ENCODE data around the gene BHLHE40.
"Not testable (repeated sequence)": the region's sequence is repeated elsewhere in the genome, so short reads cannot be mapped to it uniquely, and the experiment has no call there.

Gene BHLHE40

GRCh38 chr3:4963669-4964570 lies 15.3 kb upstream of the BHLHE40 start:
- no peaks in the 10 kb centered on the region for H3K4me1 ChIP-seq (ENCODE audit: control insufficient read depth in 1 of 2, insufficient read depth in 2 of 2, low read length in 2 of 2)
- H3K27ac ChIP-seq (ENCODE audit: low read length), result no peak overlapping the region
- H3K9me3 ChIP-seq (ENCODE audit: control insufficient read depth in 1 of 2, low read length in 2 of 2), result no peaks in the 10 kb centered on the region
- no peaks in the 10 kb centered on the region for H3K27me3 ChIP-seq (ENCODE audit: low read depth, low read length)
- H3K36me3 ChIP-seq (ENCODE audit: control insufficient read depth in 1 of 2, insufficient read depth in 2 of 2, low read length in 2 of 2), result no peaks in the 10 kb centered on the region
- H3K4me3 ChIP-seq (ENCODE audit: low read depth in 1 of 2, low read length in 2 of 2), result no peak overlapping the region

DNA sequence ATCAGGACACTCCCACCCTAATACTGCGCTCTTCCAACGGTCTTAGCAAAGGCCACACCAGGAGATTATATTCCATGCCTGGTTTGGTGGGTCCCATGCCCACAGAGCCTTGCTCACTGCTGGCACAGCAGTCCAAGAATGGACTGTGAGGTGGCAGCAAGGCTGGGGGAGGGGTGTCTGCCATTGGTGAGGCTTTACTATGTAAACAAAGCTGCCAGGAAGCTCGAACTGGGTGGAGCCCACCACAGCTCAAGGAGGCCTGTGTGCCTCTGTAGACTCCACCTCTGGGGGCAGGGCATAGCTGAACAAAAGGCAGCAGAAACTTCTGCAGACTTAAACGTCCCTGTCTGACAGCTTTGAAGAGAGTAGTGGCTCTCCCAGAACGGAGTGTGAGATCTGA lies 13.2 kb upstream of the BHLHE40 start:
- H3K27ac ChIP-seq (ENCODE audit: low read length); H3K4me3 ChIP-seq (ENCODE audit: low read depth in 1 of 2, low read length in 2 of 2); H3K27me3 ChIP-seq (ENCODE audit: low read depth, low read length); H3K9me3 ChIP-seq (ENCODE audit: control insufficient read depth in 1 of 2, low read length in 2 of 2); H3K4me1 ChIP-seq (ENCODE audit: control insufficient read depth in 1 of 2, insufficient read depth in 2 of 2, low read length in 2 of 2); H3K36me3 ChIP-seq (ENCODE audit: control insufficient read depth in 1 of 2, insufficient read depth in 2 of 2, low read length in 2 of 2): not testable (repeated sequence)

GRCh38 chr3:4967683-4968082 lies 11.6 kb upstream of the BHLHE40 start:
- not testable (repeated sequence) for H3K27me3 ChIP-seq (ENCODE audit: low read depth, low read length); H3K4me1 ChIP-seq (ENCODE audit: control insufficient read depth in 1 of 2, insufficient read depth in 2 of 2, low read length in 2 of 2); H3K27ac ChIP-seq (ENCODE audit: low read length); H3K4me3 ChIP-seq (ENCODE audit: low read depth in 1 of 2, low read length in 2 of 2); H3K9me3 ChIP-seq (ENCODE audit: control insufficient read depth in 1 of 2, low read length in 2 of 2); H3K36me3 ChIP-seq (ENCODE audit: control insufficient read depth in 1 of 2, insufficient read depth in 2 of 2, low read length in 2 of 2)

DNA sequence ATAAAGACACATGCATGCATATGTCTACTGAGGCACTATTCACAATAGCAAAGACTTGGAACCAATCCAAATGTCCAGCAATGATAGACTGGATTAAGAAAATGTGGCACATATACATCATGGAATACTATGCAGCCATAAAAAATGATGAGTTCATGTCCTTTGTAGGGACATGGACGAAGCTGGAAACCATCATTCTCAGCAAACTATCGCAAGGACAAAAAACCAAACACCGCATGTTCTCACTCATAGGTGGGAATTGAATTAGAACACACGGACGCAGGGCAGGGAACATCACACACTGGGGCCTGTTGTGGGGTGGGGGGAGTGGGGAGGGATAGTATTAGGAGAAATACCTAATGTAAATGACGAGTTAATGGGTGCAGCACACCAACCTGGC lies 7.8 kb upstream of the BHLHE40 start:
- H3K4me1 ChIP-seq (ENCODE audit: control insufficient read depth in 1 of 2, insufficient read depth in 2 of 2, low read length in 2 of 2); H3K27me3 ChIP-seq (ENCODE audit: low read depth, low read length); H3K27ac ChIP-seq (ENCODE audit: low read length); H3K4me3 ChIP-seq (ENCODE audit: low read depth in 1 of 2, low read length in 2 of 2); H3K9me3 ChIP-seq (ENCODE audit: control insufficient read depth in 1 of 2, low read length in 2 of 2); H3K36me3 ChIP-seq (ENCODE audit: control insufficient read depth in 1 of 2, insufficient read depth in 2 of 2, low read length in 2 of 2): not testable (repeated sequence)

GRCh38 chr3:4971838-4972237 lies 7.4 kb upstream of the BHLHE40 start:
- Histone ChIP-seq H3K9me3 (ENCODE audit: control insufficient read depth in 1 of 2, low read length in 2 of 2) (no peaks in the 10 kb centered on the region), H3K27ac (ENCODE audit: low read length) (no peak overlapping the region), H3K4me1 (ENCODE audit: control insufficient read depth in 1 of 2, insufficient read depth in 2 of 2, low read length in 2 of 2) (no peaks in the 10 kb centered on the region), H3K27me3 (ENCODE audit: low read depth, low read length) (no peaks in the 10 kb centered on the region), H3K36me3 (ENCODE audit: control insufficient read depth in 1 of 2, insufficient read depth in 2 of 2, low read length in 2 of 2) (no peaks in the 10 kb centered on the region), H3K4me3 (ENCODE audit: low read depth in 1 of 2, low read length in 2 of 2) (no peak overlapping the region)

DNA sequence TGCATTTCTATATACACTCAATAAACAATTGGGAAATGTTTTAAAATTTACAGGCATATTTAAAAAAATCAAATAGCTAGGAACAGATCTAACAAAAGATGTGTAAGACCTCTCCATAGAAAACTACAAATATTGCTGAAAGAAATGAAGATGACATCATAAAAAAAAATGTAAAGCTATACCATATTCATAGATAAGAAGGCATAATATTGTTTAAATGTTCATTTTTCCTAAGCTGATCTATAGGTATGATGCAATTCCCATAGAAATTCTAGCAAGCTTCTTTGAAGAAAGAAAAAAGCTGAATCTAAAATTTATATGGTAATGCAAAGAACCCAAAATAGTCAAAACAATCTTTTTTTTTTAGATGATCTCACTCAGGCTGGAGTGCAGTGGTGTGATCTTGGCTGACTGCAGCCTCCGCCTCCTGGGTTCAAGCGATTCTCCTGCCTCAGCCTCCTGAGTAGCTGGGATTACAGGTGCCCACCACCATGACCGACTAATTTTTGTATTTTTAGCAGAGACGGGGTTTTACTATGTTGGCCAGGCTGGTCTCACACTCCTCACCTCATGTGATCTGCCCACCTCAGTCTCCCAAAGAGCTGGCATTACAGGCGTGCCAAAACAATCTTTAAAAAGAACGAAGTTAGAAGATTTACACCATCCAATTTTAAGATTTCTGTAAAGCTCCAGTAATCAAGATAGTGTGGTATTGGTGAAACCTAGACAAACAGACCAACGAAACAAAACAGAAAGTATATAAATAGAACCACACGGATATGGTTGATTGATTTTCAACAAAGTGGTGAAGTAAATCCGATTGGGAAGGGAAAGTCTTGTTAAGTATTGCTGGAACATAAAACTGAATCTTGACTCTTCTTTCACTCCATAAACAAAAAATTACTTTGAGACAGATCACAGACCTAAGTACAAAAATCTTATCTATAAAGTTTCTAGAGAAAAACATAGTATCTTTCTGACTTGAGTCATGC lies 6.3 kb upstream of the BHLHE40 start:
- H3K27me3 ChIP-seq (ENCODE audit: low read depth, low read length), result no peaks in the 10 kb centered on the region
- H3K9me3 ChIP-seq (ENCODE audit: control insufficient read depth in 1 of 2, low read length in 2 of 2), result no peaks in the 10 kb centered on the region
- H3K4me3 ChIP-seq (ENCODE audit: low read depth in 1 of 2, low read length in 2 of 2), result no peak overlapping the region
- H3K27ac ChIP-seq (ENCODE audit: low read length), result no peak overlapping the region
- no peaks in the 10 kb centered on the region for H3K36me3 ChIP-seq (ENCODE audit: control insufficient read depth in 1 of 2, insufficient read depth in 2 of 2, low read length in 2 of 2)
- no peaks in the 10 kb centered on the region for H3K4me1 ChIP-seq (ENCODE audit: control insufficient read depth in 1 of 2, insufficient read depth in 2 of 2, low read length in 2 of 2)

DNA sequence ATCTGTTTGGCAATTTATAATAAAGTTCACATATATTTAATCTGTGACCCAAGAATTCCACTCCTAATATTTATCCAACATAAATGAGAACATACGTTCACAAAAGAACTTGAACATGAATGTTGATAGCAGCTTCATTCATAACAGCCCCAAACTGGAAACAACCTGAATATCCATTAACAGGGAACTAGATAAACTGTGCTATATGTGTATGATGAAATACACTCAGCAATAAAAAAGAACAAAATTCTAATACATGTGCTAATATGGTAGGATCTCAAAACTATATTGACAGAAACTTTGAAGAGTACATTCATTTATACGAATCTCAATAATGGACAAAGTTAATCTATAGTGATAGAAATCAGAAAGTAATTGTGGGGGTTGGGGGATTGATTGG lies 5.1 kb upstream of the BHLHE40 start:
- no peaks in the 10 kb centered on the region for H3K27me3 ChIP-seq (ENCODE audit: low read depth, low read length)
- H3K36me3 ChIP-seq (ENCODE audit: control insufficient read depth in 1 of 2, insufficient read depth in 2 of 2, low read length in 2 of 2), result no peaks in the 10 kb centered on the region
- H3K27ac ChIP-seq (ENCODE audit: low read length), result no peak overlapping the region
- H3K4me1 ChIP-seq (ENCODE audit: control insufficient read depth in 1 of 2, insufficient read depth in 2 of 2, low read length in 2 of 2), result no peaks in the 10 kb centered on the region
- no peak overlapping the region for H3K4me3 ChIP-seq (ENCODE audit: low read depth in 1 of 2, low read length in 2 of 2)
- no peaks in the 10 kb centered on the region for H3K9me3 ChIP-seq (ENCODE audit: control insufficient read depth in 1 of 2, low read length in 2 of 2)

DNA sequence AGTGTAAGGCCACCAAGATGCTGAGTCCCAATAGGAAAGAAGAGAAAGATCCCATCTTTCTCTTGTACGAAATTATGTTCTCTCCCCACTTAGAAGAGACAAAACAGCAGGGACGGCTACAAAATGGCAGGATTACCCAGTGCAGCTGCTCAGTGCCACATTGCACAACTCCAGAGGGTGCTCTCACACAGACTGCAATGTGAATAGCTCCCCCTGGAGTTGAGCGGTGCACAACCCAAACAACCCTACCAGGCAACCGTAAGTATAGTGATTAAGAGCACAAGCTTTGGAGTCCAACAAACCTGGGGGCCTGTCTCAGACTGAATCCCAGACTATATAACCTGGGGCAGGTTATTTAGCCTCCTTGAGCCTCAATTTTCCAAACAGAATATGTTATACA lies 3.1 kb upstream of the BHLHE40 start:
- no peaks in the 10 kb centered on the region for H3K36me3 ChIP-seq (ENCODE audit: control insufficient read depth in 1 of 2, insufficient read depth in 2 of 2, low read length in 2 of 2)
- H3K27ac ChIP-seq (ENCODE audit: low read length), result peak overlapping the region; percentile 99
- no peaks in the 10 kb centered on the region for H3K27me3 ChIP-seq (ENCODE audit: low read depth, low read length)
- H3K4me3 ChIP-seq (ENCODE audit: low read depth in 1 of 2, low read length in 2 of 2), result no peak overlapping the region
- H3K4me1 ChIP-seq (ENCODE audit: control insufficient read depth in 1 of 2, insufficient read depth in 2 of 2, low read length in 2 of 2), result no peaks in the 10 kb centered on the region
- H3K9me3 ChIP-seq (ENCODE audit: control insufficient read depth in 1 of 2, low read length in 2 of 2), result no peaks in the 10 kb centered on the region

DNA sequence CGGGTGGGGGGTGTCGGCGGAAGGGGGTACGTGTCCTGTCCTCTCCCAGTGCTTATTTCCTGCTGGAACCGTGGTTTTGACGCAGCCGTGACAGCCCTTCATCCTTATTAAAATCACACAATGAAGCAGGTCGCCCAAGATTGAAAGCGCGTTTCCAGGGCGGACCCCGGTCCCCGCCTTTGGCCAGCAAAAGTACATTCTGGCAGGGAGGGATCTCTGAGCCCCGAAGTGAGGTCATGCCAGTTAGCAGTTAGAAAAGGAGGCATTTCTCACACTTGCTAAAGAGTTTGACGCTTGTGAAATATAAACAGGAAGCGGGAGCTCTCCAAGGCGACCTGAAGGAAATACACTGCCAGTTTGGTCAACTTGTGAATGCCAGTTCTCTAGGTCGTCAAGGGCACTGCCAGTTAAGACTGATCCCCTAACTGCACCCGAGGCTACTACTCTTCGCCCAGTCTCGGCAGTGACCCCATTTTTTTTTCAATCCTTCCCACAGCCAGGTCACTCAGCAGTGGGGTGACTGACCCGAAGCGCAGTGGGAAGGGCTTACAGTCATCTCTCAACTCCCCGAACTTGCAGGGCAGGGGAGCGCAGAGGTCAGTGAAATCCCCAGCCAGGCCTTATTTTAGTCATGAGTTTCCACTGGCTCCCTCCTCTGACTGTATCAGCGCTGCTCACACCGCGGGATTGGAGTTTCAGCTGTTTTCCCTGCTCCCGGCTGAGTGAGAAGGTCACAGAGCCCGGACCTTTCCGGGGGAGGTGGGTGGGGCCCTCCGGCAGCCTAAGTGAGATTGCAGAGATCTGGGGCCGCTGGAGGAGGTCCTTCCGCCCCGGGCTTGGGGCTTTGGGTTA lies 2.0 kb upstream of the BHLHE40 start:
- Histone ChIP-seq H3K27me3 (ENCODE audit: low read depth, low read length) (no peaks in the 10 kb centered on the region), H3K36me3 (ENCODE audit: control insufficient read depth in 1 of 2, insufficient read depth in 2 of 2, low read length in 2 of 2) (peaks cover 0 to 4% of the 10 kb centered on the region in 2 donors), H3K9me3 (ENCODE audit: control insufficient read depth in 1 of 2, low read length in 2 of 2) (no peaks in the 10 kb centered on the region), H3K4me3 (ENCODE audit: low read depth in 1 of 2, low read length in 2 of 2) (peak overlapping the region; percentile 64 to 87), H3K4me1 (ENCODE audit: control insufficient read depth in 1 of 2, insufficient read depth in 2 of 2, low read length in 2 of 2) (peaks cover 0 to 4% of the 10 kb centered on the region in 2 donors), H3K27ac (ENCODE audit: low read length) (peak overlapping the region; percentile 99)

DNA sequence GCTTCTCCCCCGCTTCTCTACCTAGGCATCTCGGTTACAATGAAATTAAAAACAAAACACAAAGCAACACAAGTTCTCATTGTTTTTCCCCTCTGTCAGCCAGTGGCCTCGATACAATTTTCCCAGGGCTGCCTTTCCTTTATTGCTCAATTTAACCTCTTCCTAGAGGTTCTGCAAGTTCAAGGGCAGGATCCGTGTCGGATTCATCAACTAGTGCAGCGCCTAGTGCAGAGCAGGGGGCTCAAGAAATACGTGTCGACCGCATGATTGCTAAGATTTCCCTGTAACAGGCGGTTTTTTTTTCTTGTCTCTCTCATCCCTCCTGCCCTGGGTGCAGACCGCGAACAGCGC lies 1.4 kb upstream of the BHLHE40 start:
- H3K27me3 ChIP-seq (ENCODE audit: low read depth, low read length), result no peaks in the 10 kb centered on the region
- H3K9me3 ChIP-seq (ENCODE audit: control insufficient read depth in 1 of 2, low read length in 2 of 2), result no peaks in the 10 kb centered on the region
- peak overlapping the region; percentile 99 for H3K27ac ChIP-seq (ENCODE audit: low read length)
- H3K36me3 ChIP-seq (ENCODE audit: control insufficient read depth in 1 of 2, insufficient read depth in 2 of 2, low read length in 2 of 2), result peaks cover 2 to 10% of the 10 kb centered on the region in 2 donors
- H3K4me1 ChIP-seq (ENCODE audit: control insufficient read depth in 1 of 2, insufficient read depth in 2 of 2, low read length in 2 of 2), result peaks cover 2 to 9% of the 10 kb centered on the region in 2 donors
- peak overlapping the region; percentile 64 to 87 for H3K4me3 ChIP-seq (ENCODE audit: low read depth in 1 of 2, low read length in 2 of 2)

All from muscle layer of duodenum (tissue), 2 donors.